Subcutaneous abdominal adipose tissue (tissue), 5 donors: ENCODE measurements around the gene ACKR3.
A peak's percentile ranks its signal among the peaks of the same experiment; 100 is the strongest.

Experiments
- H3K27ac ChIP-seq: one replicate; pipeline ENCODE4 v1.7.0; 2013; ENCODE audit warnings: low read depth, mild to moderate bottlenecking, inconsistent platforms, low read length, moderate library complexity
- H3K27me3 ChIP-seq, 5 donors: one replicate each; pipeline ENCODE4 v1.7.0; 2013; ENCODE audit warnings: low read length in 5 of 5, inconsistent platforms in 1 of 5; ENCODE audit not compliant: control insufficient read depth in 5 of 5, insufficient read depth in 4 of 5
- H3K36me3 ChIP-seq, 5 donors: one replicate each; pipeline ENCODE4 v1.7.0; 2013; ENCODE audit warnings: low read length in 5 of 5; ENCODE audit not compliant: control insufficient read depth in 5 of 5, insufficient read depth in 5 of 5
- H3K4me1 ChIP-seq, 5 donors: one replicate each; pipeline ENCODE4 v1.7.0; 2013; ENCODE audit warnings: low read length in 5 of 5, mild to moderate bottlenecking in 3 of 5, moderate library complexity in 1 of 5; ENCODE audit not compliant: control insufficient read depth in 5 of 5, insufficient read depth in 5 of 5
- H3K4me3 ChIP-seq, 5 donors: one replicate each; pipeline ENCODE4 v1.7.0; 2013; ENCODE audit warnings: low read length in 5 of 5, low read depth in 1 of 5
- H3K9ac ChIP-seq, 5 donors: one replicate each; pipeline ENCODE4 v1.7.0; 2013; ENCODE audit warnings: low read length in 5 of 5, mild to moderate bottlenecking in 4 of 5, moderate library complexity in 3 of 5
- H3K9me3 ChIP-seq, 5 donors: one replicate each; pipeline ENCODE4 v1.7.0; 2013; ENCODE audit warnings: low read length in 5 of 5; ENCODE audit not compliant: control insufficient read depth in 5 of 5
- donor health status: healthy.
- donor health status: healthy.
- donor health status: healthy.
- donor health status: healthy.
- donor health status: healthy.

The ACKR3 gene

GRCh38 chr2:236533343-236533742 lies 36.3 kb upstream of the ACKR3 start:
- no peak overlapping the region for H3K9ac ChIP-seq
- H3K27me3 ChIP-seq, result no peaks in the 10 kb centered on the region
- no peak overlapping the region for H3K4me3 ChIP-seq
- no peak overlapping the region for H3K27ac ChIP-seq
- H3K36me3 ChIP-seq, result no peaks in the 10 kb centered on the region
- peaks cover 0 to 2% (median 0%) of the 10 kb centered on the region in 5 donors for H3K4me1 ChIP-seq
- H3K9me3 ChIP-seq, result no peaks in the 10 kb centered on the region

GRCh38 chr2:236535024-236535423 lies 34.6 kb upstream of the ACKR3 start:
- Histone ChIP-seq H3K27ac (no peak overlapping the region), H3K36me3 (no peaks in the 10 kb centered on the region), H3K9me3 (no peaks in the 10 kb centered on the region), H3K4me3 (no peak overlapping the region), H3K9ac (no peak overlapping the region), H3K27me3 (no peaks in the 10 kb centered on the region), H3K4me1 (peaks cover 0 to 2% (median 0%) of the 10 kb centered on the region in 5 donors)

- Histone ChIP-seq H3K9me3 (no peaks in the 10 kb centered on the region), H3K9ac (no peak overlapping the region), H3K27ac (no peak overlapping the region), H3K4me1 (peaks cover 0 to 2% (median 0%) of the 10 kb centered on the region in 5 donors), H3K27me3 (no peaks in the 10 kb centered on the region), H3K36me3 (no peaks in the 10 kb centered on the region), H3K4me3 (no peak overlapping the region)
Measured at GRCh38 chr2:236536727-236537398, 32.8 kb upstream of the ACKR3 start.

- no peak overlapping the region for H3K27ac ChIP-seq
- peaks cover 0 to 2% (median 0%) of the 10 kb centered on the region in 5 donors for H3K4me1 ChIP-seq
- no peaks in the 10 kb centered on the region for H3K27me3 ChIP-seq
- no peak overlapping the region for H3K4me3 ChIP-seq
- H3K9ac ChIP-seq, result peak overlapping the region in 1 of 5 donors; percentile 26
- no peaks in the 10 kb centered on the region for H3K9me3 ChIP-seq
- no peaks in the 10 kb centered on the region for H3K36me3 ChIP-seq
Measured at GRCh38 chr2:236538242-236538641, 31.4 kb upstream of the ACKR3 start.

- no peaks in the 10 kb centered on the region for H3K36me3 ChIP-seq
- no peaks in the 10 kb centered on the region for H3K4me1 ChIP-seq
- H3K27me3 ChIP-seq, result no peaks in the 10 kb centered on the region
- H3K9me3 ChIP-seq, result no peaks in the 10 kb centered on the region
- H3K4me3 ChIP-seq, result no peak overlapping the region
- H3K9ac ChIP-seq, result no peak overlapping the region
- H3K27ac ChIP-seq, result no peak overlapping the region
Measured at GRCh38 chr2:236541008-236541562, 28.5 kb upstream of the ACKR3 start.

- Histone ChIP-seq H3K36me3 (no peaks in the 10 kb centered on the region), H3K4me1 (peaks cover 0 to 4% (median 0%) of the 10 kb centered on the region in 5 donors), H3K27ac (no peak overlapping the region), H3K27me3 (no peaks in the 10 kb centered on the region), H3K4me3 (no peak overlapping the region), H3K9ac (no peak overlapping the region), H3K9me3 (peaks cover 0 to 5% (median 0%) of the 10 kb centered on the region in 5 donors)
Measured at GRCh38 chr2:236544362-236544761, 25.3 kb upstream of the ACKR3 start.

GRCh38 chr2:236545248-236545658 lies 24.4 kb upstream of the ACKR3 start:
- H3K4me3 ChIP-seq, result no peak overlapping the region
- peaks cover 0 to 5% (median 0%) of the 10 kb centered on the region in 5 donors for H3K9me3 ChIP-seq
- no peaks in the 10 kb centered on the region for H3K27me3 ChIP-seq
- H3K4me1 ChIP-seq, result peaks cover 0 to 4% (median 0%) of the 10 kb centered on the region in 5 donors
- H3K9ac ChIP-seq, result no peak overlapping the region
- H3K36me3 ChIP-seq, result no peaks in the 10 kb centered on the region
- H3K27ac ChIP-seq, result no peak overlapping the region

- H3K27ac ChIP-seq, result no peak overlapping the region
- peaks cover 0 to 5% (median 0%) of the 10 kb centered on the region in 5 donors for H3K9me3 ChIP-seq
- no peak overlapping the region for H3K4me3 ChIP-seq
- no peaks in the 10 kb centered on the region for H3K27me3 ChIP-seq
- no peak overlapping the region for H3K9ac ChIP-seq
- H3K4me1 ChIP-seq, result peaks cover 0 to 4% (median 0%) of the 10 kb centered on the region in 5 donors
- no peaks in the 10 kb centered on the region for H3K36me3 ChIP-seq
Measured at GRCh38 chr2:236545814-236546480, 23.7 kb upstream of the ACKR3 start.

- no peaks in the 10 kb centered on the region for H3K27me3 ChIP-seq
- H3K27ac ChIP-seq, result no peak overlapping the region
- peaks cover 0 to 4% (median 0%) of the 10 kb centered on the region in 5 donors for H3K4me1 ChIP-seq
- no peaks in the 10 kb centered on the region for H3K36me3 ChIP-seq
- H3K4me3 ChIP-seq, result no peak overlapping the region
- H3K9ac ChIP-seq, result no peak overlapping the region
- peaks cover 0 to 5% (median 0%) of the 10 kb centered on the region in 5 donors for H3K9me3 ChIP-seq
Measured at GRCh38 chr2:236546561-236547002, 23.0 kb upstream of the ACKR3 start.

- Histone ChIP-seq H3K9me3 (peaks cover 0 to 5% (median 0%) of the 10 kb centered on the region in 5 donors), H3K27ac (no peak overlapping the region), H3K27me3 (no peaks in the 10 kb centered on the region), H3K36me3 (no peaks in the 10 kb centered on the region), H3K9ac (no peak overlapping the region), H3K4me1 (peaks cover 0 to 4% (median 0%) of the 10 kb centered on the region in 5 donors), H3K4me3 (no peak overlapping the region)
Measured at GRCh38 chr2:236547725-236548124, 21.9 kb upstream of the ACKR3 start.
